ENCODE results near the gene TAAR5.
"Not testable (repeated sequence)": the region's sequence is repeated elsewhere in the genome, so short reads cannot be mapped to it uniquely, and the experiment has no call there.

Gene TAAR5

GRCh38 chr6:132589454-132589853 is at the start of gene TAAR5:
TAAR5 (minus strand) TSS chr6:132589741; CDS start chr6:132589686, 55 bp downstream.
- in situ Hi-C loops (cut with MboI; ENCODE audit: low pct_unique_long_range_greater_than_20kb, low sequenced_read_pairs, unreplicated experiment) = no loop called here
- no peak for DNase-seq (ENCODE audit: low spot score)
- TF ChIP-seq CTCF (IDR thresholded peaks at IDR 0.05; ENCODE audit: extremely low read depth, insufficient read depth, missing control alignments) = no peak

DNA sequence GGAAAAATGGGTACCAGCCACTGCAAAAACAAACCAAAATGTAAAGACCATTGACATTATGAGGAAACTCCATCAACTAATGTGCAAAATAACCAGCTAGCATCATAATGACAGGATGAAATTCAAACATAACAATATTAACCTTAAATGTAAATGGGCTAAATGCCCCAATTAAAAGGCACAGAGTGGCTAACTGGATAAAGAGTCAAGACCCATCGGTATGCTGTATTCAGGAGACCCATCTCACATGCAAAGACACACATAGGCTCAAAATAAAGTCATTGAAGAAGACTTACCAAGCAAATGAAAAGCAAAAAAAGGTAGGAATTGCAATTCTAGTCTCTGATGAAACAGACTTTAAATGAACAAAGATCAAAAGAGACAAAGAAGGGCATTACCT is 47.6 kb upstream of the TAAR5 start:
- in situ Hi-C loops (cut with MboI; ENCODE audit: low pct_unique_long_range_greater_than_20kb, low sequenced_read_pairs, unreplicated experiment) = not testable (repeated sequence)

GRCh38 chr6:132635906-132636305 is 46.4 kb upstream of the TAAR5 start:
- in situ Hi-C loops (cut with MboI; ENCODE audit: low pct_unique_long_range_greater_than_20kb, low sequenced_read_pairs, unreplicated experiment); DNase-seq (ENCODE audit: low spot score): not testable (repeated sequence)

More for the DNA sequence above, 47.6 kb upstream of the TAAR5 start:
- DNase-seq (ENCODE audit: low spot score) = not testable (repeated sequence)

DNA sequence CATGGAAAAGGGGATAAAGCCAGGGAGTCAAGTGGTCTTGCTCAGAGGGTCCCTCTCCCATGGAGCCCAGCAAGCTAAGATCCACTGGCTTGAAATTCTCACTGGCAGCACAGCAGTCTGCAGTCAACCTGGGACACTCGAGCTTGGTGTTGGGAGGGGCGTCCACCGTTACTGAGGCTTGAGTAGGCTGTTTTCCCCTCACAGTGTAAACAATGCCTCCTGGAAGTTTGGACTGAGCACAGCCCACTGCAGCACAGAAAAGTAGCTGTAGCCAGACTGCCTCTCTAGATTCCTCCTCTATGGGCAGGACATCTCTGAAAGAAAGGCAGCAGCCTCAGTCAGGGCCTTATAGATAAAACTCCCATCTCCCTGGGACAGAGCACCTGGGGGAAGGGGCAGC is 45.7 kb upstream of the TAAR5 start:
- in situ Hi-C loops (cut with MboI; ENCODE audit: low pct_unique_long_range_greater_than_20kb, low sequenced_read_pairs, unreplicated experiment); DNase-seq (ENCODE audit: low spot score): not testable (repeated sequence)

DNA sequence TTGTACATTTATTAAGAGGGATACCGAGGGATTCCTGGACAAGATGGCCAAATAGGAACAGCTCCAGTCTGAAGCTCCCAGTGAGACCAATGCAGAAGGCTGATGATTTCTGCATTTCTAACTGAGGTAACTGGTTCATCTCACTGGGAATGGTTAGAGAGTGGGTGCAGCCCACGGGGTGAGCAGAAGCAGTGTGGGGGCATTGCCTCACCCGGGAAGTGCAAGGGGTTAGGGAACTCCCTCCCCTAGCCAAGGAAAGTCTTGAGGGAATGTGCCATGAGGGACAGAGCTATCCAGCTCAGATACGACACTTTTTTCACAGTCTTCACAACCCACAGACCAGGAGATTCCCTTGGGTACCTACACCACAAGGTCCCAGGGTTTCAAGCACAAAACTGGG is 45.3 kb upstream of the TAAR5 start:
- TF ChIP-seq CTCF (IDR thresholded peaks at IDR 0.05; ENCODE audit: extremely low read depth, insufficient read depth, missing control alignments) = no peak
- DNase-seq (ENCODE audit: low spot score) = no peak
- in situ Hi-C loops (cut with MboI; ENCODE audit: low pct_unique_long_range_greater_than_20kb, low sequenced_read_pairs, unreplicated experiment) = no loop called here

- DNase-seq (ENCODE audit: low spot score) = no peak
- in situ Hi-C loops (cut with MboI; ENCODE audit: low pct_unique_long_range_greater_than_20kb, low sequenced_read_pairs, unreplicated experiment) = no loop called here
- TF ChIP-seq CTCF (IDR thresholded peaks at IDR 0.05; ENCODE audit: extremely low read depth, insufficient read depth, missing control alignments) = no peak
Observed at GRCh38 chr6:132633362-132633761, 43.8 kb upstream of the TAAR5 start.

- DNase-seq (ENCODE audit: low spot score) = no peak
- no peak for TF ChIP-seq CTCF (IDR thresholded peaks at IDR 0.05; ENCODE audit: extremely low read depth, insufficient read depth, missing control alignments)
- in situ Hi-C loops (cut with MboI; ENCODE audit: low pct_unique_long_range_greater_than_20kb, low sequenced_read_pairs, unreplicated experiment) = no loop called here
Observed at GRCh38 chr6:132624175-132624574, 34.6 kb upstream of the TAAR5 start, which contains the start of gene TAAR2. TAAR2 (minus strand) TSS chr6:132624275; CDS start chr6:132624275, 0 bp downstream.

DNA sequence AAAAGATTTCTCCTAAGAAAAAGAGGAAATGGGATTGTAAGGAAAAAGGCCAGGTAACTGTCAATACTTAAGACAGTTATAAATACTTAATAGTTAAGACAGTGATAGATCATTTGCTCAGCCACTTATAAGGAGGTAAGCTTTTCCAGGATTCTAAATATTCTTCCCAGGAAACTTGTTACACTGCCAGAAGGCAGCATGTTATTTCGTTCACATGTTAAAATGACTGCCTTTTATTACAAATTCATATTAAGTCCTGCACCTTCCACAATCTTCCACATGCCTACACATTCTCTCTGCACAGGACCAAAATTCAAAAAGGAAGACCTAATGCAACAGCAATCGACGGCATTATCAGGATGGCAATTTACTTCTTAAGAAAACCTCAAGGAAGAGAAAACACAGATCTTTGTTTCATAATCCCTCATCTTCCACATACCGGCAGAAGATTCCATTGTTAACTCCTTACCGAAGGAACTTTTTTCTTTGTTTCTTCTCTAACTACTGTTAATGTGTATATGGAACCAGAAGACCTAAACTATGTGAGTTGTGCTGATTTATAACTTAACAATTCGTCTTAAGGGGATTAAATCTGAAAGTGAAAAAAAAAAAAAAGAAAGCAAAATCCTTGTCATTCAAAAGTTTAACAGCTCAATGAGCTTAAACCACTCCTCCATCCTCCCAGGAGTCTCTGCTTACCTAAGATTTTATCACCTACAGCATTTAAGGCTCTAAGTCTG is 33.7 kb upstream of the TAAR5 start:
- in situ Hi-C loops (cut with MboI; ENCODE audit: low pct_unique_long_range_greater_than_20kb, low sequenced_read_pairs, unreplicated experiment) = no loop called here

More for the DNA sequence above, 33.7 kb upstream of the TAAR5 start:
- no peak for DNase-seq (ENCODE audit: low spot score)
- TF ChIP-seq CTCF (IDR thresholded peaks at IDR 0.05; ENCODE audit: extremely low read depth, insufficient read depth, missing control alignments) = no peak

Measured in GM13977 (cell line).